Mesenchymal stem cell (in vitro differentiated cells and primary cell): ENCODE measurements around the gene NSMCE3.

ENCODE experiments used
- DNase-seq: peaks from one replicate; pipeline ENCODE4 v3.0.0-alpha.2; 2013
- H2AFZ ChIP-seq: one replicate; pipeline ENCODE4 v1.6.1; 2013; ENCODE audit warnings: low read depth, mild to moderate bottlenecking, control low read depth, inconsistent platforms, low read length, moderate library complexity
- H2AK5ac ChIP-seq: 2 replicates; pipeline ENCODE4 v1.6.1; 2013; ENCODE audit warnings: low read length, moderate library complexity, mild to moderate bottlenecking, inconsistent platforms; ENCODE audit not compliant: severe bottlenecking
- H2BK120ac ChIP-seq: one replicate; pipeline ENCODE4 v1.6.1; 2013; ENCODE audit warnings: low read depth, mild to moderate bottlenecking, inconsistent platforms, low read length, moderate library complexity
- H2BK12ac ChIP-seq, 2 experiments: one replicate each; pipeline ENCODE4 v1.6.1; 2013; ENCODE audit warnings: inconsistent platforms in 2 of 2, low read length in 2 of 2, mild to moderate bottlenecking in 2 of 2, moderate library complexity in 2 of 2, control low read depth in 1 of 2
- H2BK15ac ChIP-seq: one replicate; pipeline ENCODE4 v1.6.1; 2013; ENCODE audit warnings: mild to moderate bottlenecking, low read depth, inconsistent platforms; ENCODE audit not compliant: poor library complexity, severe bottlenecking
- H2BK5ac ChIP-seq: 2 replicates; pipeline ENCODE4 v1.6.1; 2013; ENCODE audit warnings: low read depth, mild to moderate bottlenecking, low read length, control low read depth, inconsistent platforms; ENCODE audit not compliant: poor library complexity, severe bottlenecking
- H3K14ac ChIP-seq, 2 experiments: one replicate each; pipeline ENCODE4 v1.6.1; 2013; ENCODE audit warnings: inconsistent platforms in 2 of 2, low read length in 2 of 2, control low read depth in 1 of 2, mild to moderate bottlenecking in 1 of 2, moderate library complexity in 1 of 2
- H3K18ac ChIP-seq, 2 experiments: one replicate each; pipeline ENCODE4 v1.6.1; 2013; ENCODE audit warnings: inconsistent platforms in 2 of 2, low read length in 2 of 2, control low read depth in 1 of 2, low read depth in 1 of 2, mild to moderate bottlenecking in 1 of 2
- H3K23ac ChIP-seq, 2 experiments: one replicate each; pipeline ENCODE4 v1.6.1; 2013; ENCODE audit warnings: inconsistent platforms in 2 of 2, low read length in 2 of 2, mild to moderate bottlenecking in 2 of 2, moderate library complexity in 2 of 2, control low read depth in 1 of 2
- H3K27ac ChIP-seq: 2 replicates; pipeline ENCODE4 v1.5.1; 2013; ENCODE audit warnings: mild to moderate bottlenecking, moderate library complexity, low read length, control low read depth, inconsistent platforms; ENCODE audit not compliant: poor library complexity, severe bottlenecking
- H3K27me3 ChIP-seq, 2 experiments: 2 replicates each; pipeline versions ENCODE4 v1.6.1 to v1.7.0; 2013; ENCODE audit warnings: low read length in 2 of 2, mild to moderate bottlenecking in 2 of 2, moderate library complexity in 2 of 2, control low read depth in 1 of 2, inconsistent platforms in 1 of 2; ENCODE audit not compliant: control insufficient read depth in 1 of 2, insufficient read depth in 1 of 2
- H3K36me3 ChIP-seq, 2 experiments: 2 replicates each; pipeline versions ENCODE4 v1.6.1 to v1.7.0; 2013; ENCODE audit warnings: low read length in 2 of 2, control low read depth in 1 of 2, inconsistent platforms in 1 of 2, low read depth in 1 of 2, mild to moderate bottlenecking in 1 of 2; ENCODE audit not compliant: insufficient read depth in 2 of 2, control insufficient read depth in 1 of 2
- H3K4ac ChIP-seq, 2 experiments: one replicate each; pipeline ENCODE4 v1.6.1; 2013; ENCODE audit warnings: inconsistent platforms in 2 of 2, low read length in 2 of 2, mild to moderate bottlenecking in 2 of 2, moderate library complexity in 2 of 2, control low read depth in 1 of 2, low read depth in 1 of 2
- H3K4me1 ChIP-seq: 2 replicates; pipeline ENCODE4 v1.6.1; 2013; ENCODE audit warnings: low read depth, low read length, control low read depth; ENCODE audit not compliant: control insufficient read depth, insufficient read depth
- H3K4me2 ChIP-seq: 2 replicates; pipeline ENCODE4 v1.6.1; 2013; ENCODE audit warnings: low read length, mild to moderate bottlenecking, inconsistent platforms; ENCODE audit not compliant: poor library complexity, severe bottlenecking
- H3K4me3 ChIP-seq, 2 experiments: 2 replicates each; pipeline versions ENCODE4 v1.5.1 to v1.7.0; 2013; ENCODE audit warnings: low read length in 2 of 2, mild to moderate bottlenecking in 2 of 2, control low read depth in 1 of 2, low read depth in 1 of 2; ENCODE audit not compliant: insufficient read depth in 1 of 2
- H3K79me1 ChIP-seq: replicated peaks from 2 replicates; pipeline ENCODE4 v1.6.1; 2013; ENCODE audit warnings: mild to moderate bottlenecking, control low read depth, low read length, inconsistent platforms; ENCODE audit not compliant: poor library complexity, severe bottlenecking
- H3K9ac ChIP-seq: 2 replicates; pipeline ENCODE4 v1.7.0; 2013; ENCODE audit warnings: mild to moderate bottlenecking, low read length, moderate library complexity
- H3K9me3 ChIP-seq: 2 replicates; pipeline ENCODE4 v1.7.0; 2013; ENCODE audit warnings: mild to moderate bottlenecking, low read length; ENCODE audit not compliant: control insufficient read depth
- H4K8ac ChIP-seq: one replicate; pipeline ENCODE4 v1.6.1; 2013; ENCODE audit warnings: inconsistent platforms, mild to moderate bottlenecking, low read length, moderate library complexity
- H4K91ac ChIP-seq: one replicate; pipeline ENCODE4 v1.6.1; 2013; ENCODE audit warnings: mild to moderate bottlenecking, low read length, inconsistent platforms
- WGBS: methylation state at CpG from one replicate; pipeline ENCODE4 v1.1.7; 2013; ENCODE audit warnings: mixed read lengths; 5-methylcytosine and 5-hydroxymethylcytosine counted together

NSMCE3 gene

GRCh38 chr15:29278436-29279105, 8.9 kb upstream of the NSMCE3 start:
- no peak overlapping the region for H2BK15ac ChIP-seq
- H3K79me1 ChIP-seq = no peaks in the 10 kb centered on the region
- no peaks in the 10 kb centered on the region for H3K9me3 ChIP-seq
- no peak overlapping the region for H3K14ac ChIP-seq
- no peak overlapping the region for H3K23ac ChIP-seq
- H2BK12ac ChIP-seq = no peak overlapping the region
- no peak overlapping the region for H3K4me2 ChIP-seq
- H3K36me3 ChIP-seq = no peaks in the 10 kb centered on the region
- DNase-seq = peak; percentile 72
- no peak overlapping the region for H3K4me3 ChIP-seq
- H3K4me1 ChIP-seq = peaks cover 10% of the 10 kb centered on the region
- no peak overlapping the region for H2AFZ ChIP-seq
- no peak overlapping the region for H3K18ac ChIP-seq
- no peaks in the 10 kb centered on the region for H3K27me3 ChIP-seq
- H2BK5ac ChIP-seq = no peak overlapping the region
- H3K27ac ChIP-seq = peak overlapping the region; percentile 78
- H2BK120ac ChIP-seq = no peak overlapping the region
- no peak overlapping the region for H4K8ac ChIP-seq
- no peak overlapping the region for H4K91ac ChIP-seq
- 46% methylated on average over 3 of the region's 3 CpGs for WGBS
- no peak overlapping the region for H3K4ac ChIP-seq
- H3K9ac ChIP-seq = peak overlapping the region; percentile 64
- no peak overlapping the region for H2AK5ac ChIP-seq

GRCh38 chr15:29276366-29276765, 6.7 kb upstream of the NSMCE3 start:
- H2AK5ac ChIP-seq = no peak overlapping the region
- H2BK12ac ChIP-seq = no peak overlapping the region
- H3K79me1 ChIP-seq = no peaks in the 10 kb centered on the region
- H3K4me3 ChIP-seq = no peak overlapping the region
- no peak for DNase-seq
- no peak overlapping the region for H2BK15ac ChIP-seq
- H3K4me2 ChIP-seq = no peak overlapping the region
- no peaks in the 10 kb centered on the region for H3K36me3 ChIP-seq
- no peak overlapping the region for H2AFZ ChIP-seq
- H2BK5ac ChIP-seq = no peak overlapping the region
- H3K4ac ChIP-seq = no peak overlapping the region
- H3K27me3 ChIP-seq = no peaks in the 10 kb centered on the region
- 91% methylated on average over 2 of the region's 2 CpGs for WGBS
- H3K4me1 ChIP-seq = peaks cover 10% of the 10 kb centered on the region
- H3K23ac ChIP-seq = no peak overlapping the region
- no peak overlapping the region for H3K14ac ChIP-seq
- H4K8ac ChIP-seq = no peak overlapping the region
- H3K18ac ChIP-seq = no peak overlapping the region
- no peak overlapping the region for H3K27ac ChIP-seq
- H4K91ac ChIP-seq = no peak overlapping the region
- no peak overlapping the region for H2BK120ac ChIP-seq
- no peak overlapping the region for H3K9ac ChIP-seq
- H3K9me3 ChIP-seq = no peaks in the 10 kb centered on the region

- H3K4me3 ChIP-seq = no peak overlapping the region
- H3K27me3 ChIP-seq = no peaks in the 10 kb centered on the region
- no peak overlapping the region for H3K23ac ChIP-seq
- H2AFZ ChIP-seq = no peak overlapping the region
- 63% methylated on average over 1 of the region's 1 CpG for WGBS
- no peak overlapping the region for H2BK15ac ChIP-seq
- H3K4me1 ChIP-seq = peaks cover 10% of the 10 kb centered on the region
- DNase-seq = no peak
- no peaks in the 10 kb centered on the region for H3K9me3 ChIP-seq
- H3K79me1 ChIP-seq = no peaks in the 10 kb centered on the region
- H4K91ac ChIP-seq = no peak overlapping the region
- H3K9ac ChIP-seq = no peak overlapping the region
- H3K36me3 ChIP-seq = no peaks in the 10 kb centered on the region
- H4K8ac ChIP-seq = no peak overlapping the region
- no peak overlapping the region for H3K4ac ChIP-seq
- H2BK12ac ChIP-seq = no peak overlapping the region
- no peak overlapping the region for H3K27ac ChIP-seq
- no peak overlapping the region for H3K18ac ChIP-seq
- no peak overlapping the region for H2AK5ac ChIP-seq
- H3K4me2 ChIP-seq = no peak overlapping the region
- no peak overlapping the region for H3K14ac ChIP-seq
- no peak overlapping the region for H2BK120ac ChIP-seq
- H2BK5ac ChIP-seq = no peak overlapping the region
Observed at GRCh38 chr15:29275855-29276254, 6.2 kb upstream of the NSMCE3 start.

GRCh38 chr15:29274946-29275345, 5.3 kb upstream of the NSMCE3 start:
- Histone ChIP-seq H3K9me3 (no peaks in the 10 kb centered on the region), H3K4ac (no peak overlapping the region), H3K27me3 (no peaks in the 10 kb centered on the region), H3K4me1 (peaks cover 8% of the 10 kb centered on the region), H3K14ac (no peak overlapping the region), H3K9ac (no peak overlapping the region), H3K23ac (no peak overlapping the region), H4K91ac (no peak overlapping the region), H3K79me1 (no peaks in the 10 kb centered on the region), H2AFZ (no peak overlapping the region), H3K27ac (no peak overlapping the region), H2BK15ac (no peak overlapping the region), H2BK120ac (no peak overlapping the region), H3K36me3 (no peaks in the 10 kb centered on the region), H2BK12ac (no peak overlapping the region), H3K4me3 (no peak overlapping the region), H4K8ac (no peak overlapping the region), H2BK5ac (no peak overlapping the region), H3K18ac (no peak overlapping the region), H2AK5ac (no peak overlapping the region), H3K4me2 (no peak overlapping the region)
- WGBS = 95% methylated on average over 2 of the region's 3 CpGs
- no peak for DNase-seq
